Kidney epithelial cell (primary cell): ENCODE data around the gene SNTA1. TPM values are rescaled to one million over a fixed set of nuclear protein-coding genes. Genes with fewer than 3 reads are reported as not detected.

Source experiments
- DNase-seq: peaks from one replicate; pipeline ENCODE4 v3.0.0-alpha.2; 2010; ENCODE audit warnings: low read depth
- H3K27me3 ChIP-seq: 2 replicates; pipeline ENCODE4 v1.6.0; 2011; ENCODE audit warnings: low read length; ENCODE audit not compliant: control insufficient read depth, insufficient read depth
- H3K36me3 ChIP-seq: 2 replicates; pipeline ENCODE4 v1.5.1; 2011; ENCODE audit warnings: low read length; ENCODE audit not compliant: control insufficient read depth, insufficient read depth
- H3K4me3 ChIP-seq: 2 replicates; pipeline ENCODE4 v1.5.1; 2011; ENCODE audit warnings: low read depth, mild to moderate bottlenecking, control low read depth, low read length
- CTCF ChIP-seq: IDR thresholded peaks from 2 replicates; pipeline ENCODE4 v1.5.1; 2011; ENCODE audit warnings: mild to moderate bottlenecking, moderate library complexity, low read length, control low read depth, inconsistent platforms; ENCODE audit not compliant: insufficient read depth, poor library complexity, severe bottlenecking
- total RNA-seq: library from RNA; depleted of rRNA; stranded (reverse); fragments of >200 nt; gene quantifications from 2 replicates; pipeline ENCODE4 v1.2.3, GENCODE V29; 2015

Gene SNTA1
- total RNA-seq, 1 donor from 2014 or later, result 13.7 TPM

GRCh38 chr20:33475381-33476152 is 32.0 kb upstream of the SNTA1 start:
- Histone ChIP-seq H3K36me3 (no peaks in the 10 kb centered on the region), H3K4me3 (no peak overlapping the region), H3K27me3 (peaks cover 4% of the 10 kb centered on the region)
- TF ChIP-seq CTCF, result no peak
- no peak for DNase-seq

GRCh38 chr20:33474963-33475362 is 31.4 kb upstream of the SNTA1 start:
- peaks cover 4% of the 10 kb centered on the region for H3K27me3 ChIP-seq
- H3K4me3 ChIP-seq, result no peak overlapping the region
- no peak for TF ChIP-seq CTCF
- no peak for DNase-seq
- no peaks in the 10 kb centered on the region for H3K36me3 ChIP-seq

GRCh38 chr20:33474097-33474873 is 30.7 kb upstream of the SNTA1 start:
- Histone ChIP-seq H3K36me3 (no peaks in the 10 kb centered on the region), H3K27me3 (peaks cover 4% of the 10 kb centered on the region), H3K4me3 (no peak overlapping the region)
- no peak for TF ChIP-seq CTCF
- no peak for DNase-seq

- DNase-seq, result no peak
- Histone ChIP-seq H3K27me3 (peaks cover 4% of the 10 kb centered on the region), H3K4me3 (no peak overlapping the region), H3K36me3 (no peaks in the 10 kb centered on the region)
- no peak for TF ChIP-seq CTCF
Observed at GRCh38 chr20:33472868-33473435, 29.4 kb upstream of the SNTA1 start.

GRCh38 chr20:33470866-33471265 is 27.3 kb upstream of the SNTA1 start:
- H3K4me3 ChIP-seq, result no peak overlapping the region
- no peak for DNase-seq
- peaks cover 2% of the 10 kb centered on the region for H3K27me3 ChIP-seq
- H3K36me3 ChIP-seq, result no peaks in the 10 kb centered on the region
- TF ChIP-seq CTCF, result no peak
